ENCODE results near the gene TLCD1. TPM values are rescaled to one million over a fixed set of nuclear protein-coding genes. Genes with fewer than 3 reads are reported as not detected.

Gene TLCD1
- total and polyA plus RNA-seq, 2 donors (not counting 1 experiment from before 2014, with no cell fraction given) = 0.49 to 3.1 TPM

- Histone ChIP-seq H3K27me3 (replicated peaks in 1 of 4; ENCODE audit: control extremely low read depth in 1 of 4, control insufficient read depth in 3 of 4, insufficient read depth in 4 of 4, low read length in 3 of 4) (no peaks in the 10 kb centered on the region), H3K4me1 (ENCODE audit: control insufficient read depth in 2 of 2, insufficient read depth in 2 of 2, low read length in 2 of 2) (peaks cover 82 to 85% of the 10 kb centered on the region in 2 donors), H2AFZ (ENCODE audit: insufficient read depth, low read depth, low read length, poor library complexity, severe bottlenecking) (no peak overlapping the region), H4K20me1 (ENCODE audit: control insufficient read depth, insufficient read depth, low read length, poor library complexity, severe bottlenecking) (no peaks in the 10 kb centered on the region), H3K27ac (ENCODE audit: low read length in 2 of 2) (peak overlapping the region; percentile 95 to 100), H3K9ac (ENCODE audit: low read length) (peak overlapping the region; percentile 68), H3K9me3 (ENCODE audit: control extremely low read depth in 1 of 3, control insufficient read depth in 2 of 3, insufficient read depth in 1 of 3, low read length in 2 of 3) (peaks cover 0 to 27% (median 0%) of the 10 kb centered on the region in 3 donors), H3K36me3 (replicated peaks in 1 of 2; ENCODE audit: control extremely low read depth in 1 of 2, control insufficient read depth in 1 of 2, extremely low read depth in 1 of 2, insufficient read depth in 2 of 2, low read length in 1 of 2) (peaks cover 0 to 11% of the 10 kb centered on the region in 2 experiments), H3K79me2 (ENCODE audit: control insufficient read depth, insufficient read depth, low read length) (peaks cover 45% of the 10 kb centered on the region), H3K4me2 (replicated peaks; ENCODE audit: low read depth, low read length, poor library complexity, severe bottlenecking) (peak overlapping the region; percentile 82), H3K4me3 (ENCODE audit: control extremely low read depth in 1 of 5, extremely low read depth in 1 of 5, insufficient read depth in 1 of 5, low read depth in 2 of 5, low read length in 4 of 5) (peak overlapping the region in 4 of 5 experiments; percentile 15 to 39 (median 28))
- no peaks in the 10 kb centered on the region for H3K27me3 Mint-ChIP-seq
- no peak for TF ChIP-seq CTCF (IDR thresholded peaks at IDR 0.05)
- no peak for TF ChIP-seq EZH2 (IDR thresholded peaks at IDR 0.05; ENCODE audit: borderline replicate concordance, insufficient read depth, low read depth, low read length, poor library complexity, severe bottlenecking)
- POLR2A ChIA-PET = interaction anchor here (1.3 to 16.2 kb wide), 4 partner anchors 8 to 21 kb away, joined by 3 to 511 read pairs (median 4); partner anchors contain the start of genes NEK8 and TLCD1
- DNase-seq (peak; percentile 94), ATAC-seq (ENCODE audit: low read depth) (peak; percentile 73)
- H3K9me3 Mint-ChIP-seq (ENCODE audit: insufficient read depth) = no peaks in the 10 kb centered on the region
- H3K27ac Mint-ChIP-seq = peak overlapping the region; percentile 100
- H3K4me1 Mint-ChIP-seq = peaks cover 80% of the 10 kb centered on the region
- WGBS (ENCODE audit: insufficient coverage) = 25% methylated on average over 15 of the region's 22 CpGs
- H3K4me3 Mint-ChIP-seq = peak overlapping the region; percentile 94
- intact Hi-C loops (cut with micrococcal nuclease) = loop anchor here (1.0 kb wide), 1 partner anchor 10 kb away; the partner anchor contains the start of gene NEK8
- CTCF ChIA-PET = interaction anchor here (1.2 to 18.9 kb wide), 4 partner anchors 9 to 25 kb away, joined by 3 to 1020 read pairs (median 10); partner anchors contain the start of genes NEK8, RPL23A and TLCD1
These were observed 12.0 kb upstream of the TLCD1 start for GRCh38 chr17:28737770-28738679.
